ENCODE measurements around the gene SELENOP.

GRCh38 chr5:42839196-42839595, 27.5 kb upstream of the SELENOP start:
- no peak for TF ChIP-seq ZFP3 (CRISPR knock-in tag; IDR thresholded peaks at IDR 0.05)
- TF ChIP-seq CREB5 (CRISPR knock-in tag; IDR thresholded peaks at IDR 0.05; ENCODE audit: low read depth), result no peak
- no peak for TF ChIP-seq BACH2 (CRISPR knock-in tag; IDR thresholded peaks at IDR 0.05; ENCODE audit: borderline replicate concordance)
